NOMO-1 treated with DMSO at 0.1 percent for 48 hours (cell line): ENCODE measurements around the gene CNTNAP2.
"Not testable (repeated sequence)": the region's sequence is repeated elsewhere in the genome, so short reads cannot be mapped to it uniquely, and the experiment has no call there.

ENCODE experiments used
- DNase-seq: peaks from one replicate; lab custom pipeline; 2025; ENCODE audit not compliant: unreplicated experiment; lab: John Stamatoyannopoulos, UW

Gene CNTNAP2

DNA sequence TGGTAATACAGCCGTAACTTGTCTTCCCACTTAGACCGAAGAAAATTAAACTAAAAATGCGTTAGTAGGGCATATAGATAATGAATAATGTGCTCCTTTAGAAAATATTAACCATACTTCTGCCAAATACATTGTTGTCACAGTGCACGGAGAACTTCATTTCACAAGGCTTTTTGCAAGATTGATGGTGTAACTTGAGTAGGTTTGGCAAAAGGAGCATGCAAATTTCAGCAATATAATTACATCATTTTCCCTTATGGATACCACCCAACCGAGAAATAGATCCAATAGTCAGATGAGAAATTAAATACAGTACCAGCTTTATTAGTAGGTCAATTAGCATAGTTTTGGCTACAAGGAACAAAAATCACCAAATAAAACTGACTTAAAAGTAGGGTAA is 1681.4 kb downstream of the CNTNAP2 start:
- no peak for DNase-seq

DNA sequence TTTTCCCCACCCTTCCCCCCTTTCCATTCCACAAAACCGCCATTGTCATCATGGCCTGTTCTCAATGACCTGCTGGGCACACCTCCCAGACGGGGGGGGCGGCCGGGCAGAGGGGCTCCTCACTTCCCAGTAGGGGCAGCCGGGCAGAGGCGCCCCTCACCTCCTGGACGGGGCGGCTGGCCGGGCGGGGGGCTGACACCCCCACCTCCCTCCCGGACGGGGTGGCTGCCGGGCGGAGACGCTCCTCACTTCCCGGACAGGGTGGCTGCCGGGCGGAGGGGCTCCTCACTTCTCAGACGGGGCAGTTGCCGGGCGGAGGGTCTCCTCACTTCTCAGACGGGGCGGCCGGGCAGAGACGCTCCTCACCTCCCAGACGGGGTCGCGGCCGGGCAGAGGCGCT is 1685.2 kb downstream of the CNTNAP2 start:
- DNase-seq = not testable (repeated sequence)

DNA sequence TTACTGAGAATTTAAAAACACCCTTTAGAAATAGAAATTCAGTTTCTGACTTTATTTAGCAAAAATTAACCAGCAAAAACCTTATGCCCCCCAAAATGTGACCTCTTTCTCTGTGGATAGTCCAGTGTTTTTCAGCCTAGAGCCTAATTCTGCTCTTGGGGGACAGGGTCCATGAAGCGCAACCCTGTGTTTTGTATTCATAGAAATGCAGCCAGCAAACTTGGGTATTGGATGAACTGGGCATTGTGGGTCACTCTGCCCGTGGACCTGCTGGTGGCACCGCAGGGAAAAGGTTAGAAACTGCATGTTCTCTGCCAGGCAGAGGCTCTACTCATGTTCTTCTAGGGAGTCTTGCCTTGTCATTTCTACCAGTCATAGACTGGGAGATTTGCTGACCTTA is 1686.5 kb downstream of the CNTNAP2 start:
- DNase-seq = no peak

GRCh38 chr7:147803606-147804005 is 1687.0 kb downstream of the CNTNAP2 start:
- no peak for DNase-seq

GRCh38 chr7:147804032-147804431 is 1687.4 kb downstream of the CNTNAP2 start:
- no peak for DNase-seq

GRCh38 chr7:147805996-147806576 is 1689.5 kb downstream of the CNTNAP2 start:
- DNase-seq = no peak

DNA sequence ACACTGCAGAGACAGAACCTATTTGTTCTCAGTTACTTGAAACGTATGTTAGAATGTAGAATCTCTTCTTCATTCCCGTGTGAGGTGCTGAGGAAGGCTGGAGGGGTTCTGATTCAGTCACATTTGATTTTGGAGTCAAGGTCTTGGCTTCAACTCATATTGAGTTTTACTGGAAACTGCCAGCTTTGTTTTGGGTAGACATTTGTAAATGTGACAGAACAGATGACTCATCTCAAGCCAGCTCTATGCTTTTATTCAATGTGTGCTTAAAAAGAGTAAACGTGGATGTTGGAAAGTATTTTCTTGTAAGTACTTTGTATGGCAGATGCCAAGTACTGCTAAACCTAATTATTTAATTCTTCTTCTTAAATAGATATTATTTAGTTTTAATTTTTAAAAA is 1693.2 kb downstream of the CNTNAP2 start:
- no peak for DNase-seq

- DNase-seq = no peak
These were observed 1693.7 kb downstream of the CNTNAP2 start for GRCh38 chr7:147810269-147810668.

- no peak for DNase-seq
These were observed 1695.3 kb downstream of the CNTNAP2 start for GRCh38 chr7:147811923-147812322.

DNA sequence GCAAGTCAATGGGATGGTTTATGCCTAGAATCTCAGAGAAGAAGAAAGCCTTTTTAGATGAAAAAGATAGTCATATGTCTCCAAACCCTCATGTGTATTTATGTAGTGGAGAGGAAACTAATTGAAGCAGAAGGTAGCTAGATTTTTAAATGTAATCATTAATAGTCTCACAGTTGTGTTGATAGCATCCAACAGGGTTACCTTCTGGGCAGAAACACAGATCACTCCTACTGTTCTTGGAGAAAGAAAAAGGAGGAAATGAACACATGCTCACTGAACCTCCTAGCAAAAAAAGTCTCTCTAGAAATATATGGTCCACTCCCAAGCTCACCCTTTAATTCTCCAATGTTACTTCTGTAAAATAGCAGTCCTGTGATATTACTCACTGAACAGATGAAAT is 1696.7 kb downstream of the CNTNAP2 start:
- no peak for DNase-seq

GRCh38 chr7:147818317-147818716 is 1701.7 kb downstream of the CNTNAP2 start:
- DNase-seq = no peak

DNA sequence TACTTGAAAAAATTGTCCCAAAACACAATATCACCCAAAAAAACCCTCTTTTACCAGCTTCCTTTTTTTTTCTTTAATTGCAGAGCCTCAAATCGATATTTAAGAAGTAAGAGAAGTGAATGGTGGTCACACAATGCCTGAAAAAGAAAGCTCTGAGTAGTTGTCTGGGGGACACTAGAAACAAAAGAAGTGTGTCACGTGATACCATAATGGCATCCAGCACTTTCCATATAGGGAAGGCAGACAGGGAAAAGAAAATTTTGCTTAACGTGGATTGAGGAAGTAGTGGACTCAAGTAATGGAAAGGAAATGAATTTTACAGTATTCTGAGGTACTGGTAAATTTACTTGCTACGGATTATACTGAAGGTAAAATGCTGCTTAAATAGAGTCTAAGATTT is 1708.1 kb downstream of the CNTNAP2 start:
- no peak for DNase-seq

DNA sequence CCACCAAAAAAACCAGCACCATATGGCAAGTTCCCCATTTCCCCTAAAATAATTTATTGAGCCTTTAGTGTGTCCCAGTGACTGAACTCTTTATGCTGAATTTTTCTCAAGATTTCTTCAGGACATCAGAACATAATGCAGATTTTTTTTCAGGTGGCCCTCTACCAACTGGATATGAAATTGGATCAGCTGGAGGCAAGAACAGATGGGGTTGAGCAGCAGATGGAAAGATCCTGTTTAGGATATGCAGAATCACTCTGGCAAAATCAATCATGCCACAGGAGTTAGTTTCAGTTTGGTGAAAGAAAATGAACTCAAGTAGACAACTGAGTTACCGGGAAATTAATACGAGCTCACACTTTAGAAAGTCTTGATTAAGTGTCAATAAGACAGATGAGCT is 1712.4 kb downstream of the CNTNAP2 start:
- no peak for DNase-seq

DNA sequence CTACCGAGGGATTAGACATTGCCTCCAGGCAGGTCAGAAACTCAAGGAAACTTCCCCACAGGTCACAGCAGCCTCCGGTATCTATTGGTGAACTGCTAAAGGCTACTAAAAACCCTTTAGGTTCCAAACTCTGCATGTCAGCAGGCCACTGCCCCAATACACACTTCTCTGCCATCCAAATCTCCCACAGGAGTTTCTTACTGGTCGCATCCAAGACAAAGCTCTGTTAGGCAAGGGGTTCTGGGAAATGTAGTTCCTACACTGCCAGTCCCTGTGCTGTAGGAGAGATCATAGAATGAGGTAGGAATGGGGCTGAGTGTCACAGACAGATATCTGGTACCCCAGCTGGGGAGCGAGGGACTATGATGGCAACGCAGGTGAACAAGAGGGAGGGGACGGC is 1717.0 kb downstream of the CNTNAP2 start:
- DNase-seq = no peak

GRCh38 chr7:147833970-147834369 is 1717.4 kb downstream of the CNTNAP2 start:
- no peak for DNase-seq

- DNase-seq = no peak
These were observed 1736.2 kb downstream of the CNTNAP2 start for GRCh38 chr7:147852833-147853232.

DNA sequence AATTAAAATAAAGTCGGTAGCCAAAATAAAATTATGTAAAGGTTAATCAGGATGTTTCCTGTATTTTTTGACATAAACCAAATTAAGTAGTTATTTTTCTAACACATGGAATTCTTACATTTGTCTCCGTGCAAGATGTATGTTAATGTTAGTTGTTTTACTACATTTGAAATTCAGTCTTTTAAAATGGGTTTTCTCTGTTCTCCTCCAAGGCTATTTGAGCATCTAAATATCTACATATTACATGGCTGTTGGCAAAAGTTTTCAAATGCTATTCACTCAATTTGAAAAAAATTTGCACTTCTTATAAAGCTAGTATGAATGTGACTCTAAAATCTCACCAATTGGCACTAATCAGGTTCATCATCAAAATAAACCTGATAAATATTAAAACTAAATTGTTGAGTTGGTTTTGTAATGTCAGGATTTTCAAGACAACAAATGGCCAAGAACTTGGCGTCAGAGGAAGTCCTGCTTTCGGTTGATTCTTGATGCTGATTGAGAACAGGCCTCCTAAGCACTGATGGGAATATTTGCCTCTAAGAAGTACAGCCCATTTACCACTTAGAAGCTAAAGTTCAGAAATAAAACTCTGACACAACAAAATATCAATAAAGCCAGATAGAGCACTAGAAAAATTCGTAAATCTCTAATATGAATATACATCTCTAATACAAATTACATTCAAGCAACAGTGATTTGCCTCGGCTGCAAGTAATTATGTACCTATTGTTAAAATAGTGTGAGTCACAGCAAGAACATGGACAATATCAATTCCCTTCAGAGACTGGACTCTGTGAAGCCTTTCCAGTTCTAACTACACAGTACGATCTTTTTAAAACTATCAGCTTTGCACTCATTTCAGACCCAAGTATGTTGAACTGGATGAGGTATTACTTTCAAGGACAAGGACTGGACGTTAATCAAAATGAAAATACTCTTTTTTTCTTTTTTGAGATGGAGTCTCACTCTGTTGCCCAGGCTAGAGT is 1740.8 kb downstream of the CNTNAP2 start:
- DNase-seq = no peak

- DNase-seq = no peak
These were observed 1741.8 kb downstream of the CNTNAP2 start for GRCh38 chr7:147858421-147858820.

GRCh38 chr7:147859033-147859432 is 1742.4 kb downstream of the CNTNAP2 start:
- DNase-seq = no peak

- no peak for DNase-seq
These were observed 1742.9 kb downstream of the CNTNAP2 start for GRCh38 chr7:147859486-147859885.

DNA sequence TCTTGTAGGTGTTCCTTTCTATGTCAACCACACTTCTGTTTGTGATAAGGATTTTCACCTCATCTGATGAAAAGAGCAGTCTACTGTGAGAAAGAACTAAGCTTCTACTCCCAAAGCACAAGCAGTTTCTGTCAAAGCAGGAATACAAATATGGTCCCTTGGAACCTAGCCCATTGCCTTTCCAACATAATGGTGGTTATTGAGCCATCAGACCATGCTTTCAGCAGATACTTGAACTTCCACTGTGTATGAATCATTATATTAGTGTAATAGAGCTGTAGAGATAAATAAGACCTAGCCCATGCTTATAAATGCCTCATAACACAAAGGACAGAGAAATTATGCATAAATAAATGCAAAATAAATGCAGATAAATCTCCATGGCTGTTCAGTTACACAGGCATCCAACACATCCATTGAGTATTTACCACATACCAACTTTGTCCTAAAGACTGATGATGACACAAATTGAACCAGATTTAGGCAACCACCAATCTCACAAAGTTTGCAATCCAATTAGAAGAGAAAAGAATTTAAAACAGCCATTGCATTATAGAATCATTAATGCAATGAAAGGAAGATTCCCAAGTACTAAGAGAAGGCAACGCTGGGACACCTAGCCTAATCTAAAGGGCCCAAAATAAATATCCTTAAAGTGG is 1744.6 kb downstream of the CNTNAP2 start:
- DNase-seq = no peak

DNA sequence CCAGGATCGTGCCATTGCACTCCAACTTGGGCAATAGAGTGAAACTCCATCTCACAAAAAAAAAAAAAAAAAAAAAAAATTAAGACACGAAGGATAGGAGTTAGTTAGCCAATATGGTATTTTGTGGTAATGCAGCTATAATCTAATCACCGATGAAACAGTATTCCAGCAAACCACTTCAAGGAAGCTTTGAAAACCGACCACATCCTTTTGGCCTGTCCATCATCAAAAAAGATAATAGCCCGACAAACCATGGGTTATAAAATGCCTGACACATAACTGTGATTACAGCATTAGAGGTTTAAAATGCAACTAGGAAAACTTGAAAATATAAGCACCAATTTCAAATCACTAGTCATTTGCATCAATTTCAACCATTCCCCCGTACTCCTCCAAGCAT is 1745.3 kb downstream of the CNTNAP2 start:
- DNase-seq = no peak
